DMS 273 (cell line): ENCODE results near the gene SEC22C.

ENCODE experiments used
- DNase-seq: peaks from one replicate; lab custom pipeline; 2025; ENCODE audit not compliant: unreplicated experiment; lab: John Stamatoyannopoulos, UW

Gene SEC22C

DNA sequence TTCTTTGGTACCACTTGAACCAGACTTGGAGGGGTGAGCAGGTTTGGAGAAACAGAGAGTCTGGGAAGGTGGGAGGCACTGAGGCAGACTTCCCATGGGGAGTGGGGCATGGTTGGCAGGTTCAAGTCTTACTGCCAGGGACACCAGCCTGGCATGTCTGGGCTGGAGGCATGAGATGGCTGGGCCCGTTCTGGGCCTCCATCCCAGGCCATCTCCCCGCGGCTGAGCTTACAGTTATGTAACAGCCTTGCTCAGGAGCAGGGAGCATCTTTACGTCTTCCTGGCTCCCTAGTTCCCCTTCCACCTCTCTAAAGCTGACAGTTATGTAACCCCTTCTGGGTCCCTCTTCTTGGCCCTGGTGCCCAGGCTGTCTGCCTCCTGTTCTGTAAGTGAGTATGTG is 66.9 kb downstream of the SEC22C start:
- no peak for DNase-seq

DNA sequence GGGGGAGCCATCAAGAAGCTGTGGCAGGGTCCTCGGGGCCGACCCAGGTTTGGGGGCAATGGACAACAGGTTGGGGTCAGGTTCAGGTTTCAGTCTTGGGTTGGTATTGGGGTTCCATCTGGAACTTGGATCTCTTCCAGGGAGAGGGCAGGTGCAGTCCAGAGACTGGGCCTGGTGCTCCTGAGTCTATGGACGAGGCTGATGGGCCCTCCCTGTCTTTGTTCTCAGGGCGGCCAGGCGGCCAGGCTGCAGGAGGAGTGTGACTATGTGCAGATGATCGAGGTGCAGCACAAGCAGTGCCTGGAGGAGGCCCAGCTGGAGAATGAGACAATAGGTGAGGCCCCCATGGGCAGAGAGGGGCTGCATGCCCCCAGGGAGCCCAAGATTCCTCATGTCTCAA is 68.2 kb downstream of the SEC22C start:
- DNase-seq: no peak

DNA sequence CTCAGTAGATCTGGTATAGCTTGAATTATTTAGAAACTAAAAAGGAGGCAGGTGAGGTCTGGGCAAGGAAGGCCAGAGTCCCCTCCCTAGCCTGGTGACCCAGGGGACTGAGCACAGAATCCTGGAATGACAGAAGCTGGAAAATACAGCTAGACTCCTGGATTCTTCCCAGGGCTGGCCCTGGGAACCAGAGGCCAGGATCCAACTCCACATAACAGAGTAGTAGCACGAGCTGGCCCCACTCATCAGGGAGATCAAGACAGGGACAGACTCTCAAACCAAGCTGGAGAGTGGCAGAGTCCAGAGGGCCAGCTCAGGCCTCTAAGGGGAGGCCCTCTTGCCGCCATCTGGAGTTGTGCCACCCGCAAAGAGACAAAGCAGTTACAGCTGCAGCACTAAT is 68.6 kb downstream of the SEC22C start:
- no peak for DNase-seq

DNA sequence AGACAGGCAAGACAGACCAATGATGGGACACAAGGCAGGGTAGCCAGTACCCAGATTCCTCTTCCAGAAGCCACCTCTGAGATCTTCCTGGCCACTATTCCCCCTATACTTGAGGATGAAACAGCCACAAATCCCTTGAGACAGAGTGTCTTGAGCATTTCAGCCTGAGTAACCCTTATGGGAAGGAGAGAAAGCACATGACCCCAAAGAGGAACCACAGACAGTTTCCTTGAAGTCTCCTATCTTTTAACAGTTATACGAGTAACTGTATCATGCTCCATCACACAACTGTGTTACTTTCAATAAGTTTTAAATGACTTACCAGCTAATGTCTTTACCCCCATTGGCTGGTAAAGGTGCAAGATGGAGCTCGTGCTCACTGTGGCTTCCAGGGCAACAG is 70.0 kb downstream of the SEC22C start:
- DNase-seq: no peak

DNA sequence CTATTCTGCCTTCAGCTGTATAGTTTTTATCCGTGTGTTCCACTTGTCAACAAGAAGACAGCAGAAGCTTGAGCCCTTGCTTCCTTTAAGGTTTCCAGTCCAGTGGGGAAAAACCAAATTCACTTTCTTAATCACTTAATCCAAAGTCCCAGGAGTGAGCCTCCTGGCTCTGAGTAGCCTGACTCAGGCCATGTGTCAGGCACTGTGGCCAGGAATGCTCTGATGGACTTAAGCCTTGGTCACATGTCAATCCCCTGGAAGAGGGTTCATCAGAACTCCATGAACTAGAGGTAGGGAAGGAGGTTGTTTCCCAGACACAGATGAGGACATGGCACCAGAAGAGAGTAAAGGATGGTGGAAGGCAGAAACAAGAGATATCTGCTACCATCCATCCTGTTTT is 70.6 kb downstream of the SEC22C start:
- no peak for DNase-seq

DNA sequence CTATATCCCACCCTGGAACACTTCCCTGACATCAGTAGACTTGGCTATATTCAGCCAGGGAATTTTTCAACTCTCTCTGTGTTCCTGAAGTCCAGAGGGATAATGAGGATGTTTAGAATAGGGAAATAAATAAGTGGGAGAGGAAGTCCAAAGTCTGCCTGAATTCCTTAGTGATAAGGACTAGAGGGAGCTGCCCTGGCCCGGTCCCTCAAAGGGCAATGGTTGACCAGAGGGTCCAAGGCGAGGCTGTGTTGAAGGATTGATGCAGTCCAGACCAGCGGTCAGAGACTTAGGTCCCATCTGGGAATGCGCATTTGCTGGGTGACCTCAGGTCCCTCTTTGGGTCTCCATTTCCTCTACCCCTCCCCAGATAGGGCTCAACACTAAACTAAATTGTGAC is 71.4 kb downstream of the SEC22C start:
- no peak for DNase-seq

DNA sequence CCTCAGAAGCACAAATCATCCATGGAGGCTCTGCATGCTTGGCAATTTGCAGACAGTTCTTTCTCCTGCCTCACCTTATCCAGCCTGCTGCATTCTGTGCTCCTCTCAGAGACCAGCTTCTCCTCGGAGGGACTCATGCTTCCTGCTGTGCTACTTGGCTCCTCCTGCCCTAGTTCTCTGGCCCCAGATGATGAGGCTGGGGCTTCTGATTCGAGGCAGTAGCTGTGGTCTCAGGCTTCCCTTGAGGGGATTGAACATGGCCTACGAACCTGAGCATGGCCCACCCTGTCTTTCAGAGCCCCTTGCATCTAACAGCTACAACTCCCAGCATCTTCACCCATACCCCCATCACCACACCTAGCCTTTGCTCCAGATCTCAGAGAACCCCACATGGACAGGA is 72.7 kb downstream of the SEC22C start:
- no peak for DNase-seq

DNA sequence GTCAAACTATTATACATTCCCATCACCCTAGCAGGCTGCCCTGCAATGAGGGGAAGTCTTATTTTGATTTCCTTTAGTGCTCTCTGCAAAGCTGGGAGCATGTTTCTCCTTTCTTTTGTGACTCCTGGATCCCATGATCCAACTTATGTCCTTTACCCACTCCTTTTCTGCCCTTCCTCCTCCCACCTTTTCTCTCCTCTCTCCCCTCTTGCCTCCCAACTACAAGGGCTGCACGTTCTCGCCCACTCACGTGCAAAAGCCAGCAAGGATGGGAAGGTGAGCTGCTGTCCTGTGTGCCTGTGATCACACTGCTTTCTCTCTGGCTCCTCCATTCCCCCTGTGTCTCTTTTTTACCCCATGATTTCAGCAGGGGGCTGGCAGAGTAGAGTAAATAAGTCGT is 73.2 kb downstream of the SEC22C start:
- DNase-seq: no peak

DNA sequence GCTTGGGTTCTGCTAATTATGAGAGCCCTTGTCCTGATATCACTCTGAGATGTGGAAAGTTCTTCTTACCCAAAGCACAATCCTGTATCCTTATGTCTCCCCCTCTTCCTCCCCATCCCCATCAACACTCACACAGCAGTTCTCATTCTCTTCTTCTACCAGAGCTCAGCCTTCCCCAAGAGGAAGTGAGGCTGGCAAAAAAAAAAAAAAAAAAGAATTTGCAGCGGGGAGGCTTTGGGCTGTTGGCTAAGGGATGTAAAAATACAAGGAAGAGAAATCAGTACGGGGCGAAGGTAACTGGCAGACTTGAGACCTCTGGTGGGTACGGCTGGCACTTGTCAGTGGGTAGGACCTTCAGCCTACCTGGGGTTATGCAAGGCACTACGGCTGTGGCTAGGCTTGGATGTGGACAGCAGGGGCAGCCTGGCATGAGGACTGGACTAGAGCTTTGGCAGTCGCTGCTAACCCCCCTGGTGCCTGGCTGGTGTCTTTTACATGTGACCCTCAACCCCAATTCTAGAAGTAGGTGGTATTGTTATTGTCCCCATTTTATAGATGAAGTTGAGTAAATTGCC is 73.9 kb downstream of the SEC22C start:
- DNase-seq: no peak

DNA sequence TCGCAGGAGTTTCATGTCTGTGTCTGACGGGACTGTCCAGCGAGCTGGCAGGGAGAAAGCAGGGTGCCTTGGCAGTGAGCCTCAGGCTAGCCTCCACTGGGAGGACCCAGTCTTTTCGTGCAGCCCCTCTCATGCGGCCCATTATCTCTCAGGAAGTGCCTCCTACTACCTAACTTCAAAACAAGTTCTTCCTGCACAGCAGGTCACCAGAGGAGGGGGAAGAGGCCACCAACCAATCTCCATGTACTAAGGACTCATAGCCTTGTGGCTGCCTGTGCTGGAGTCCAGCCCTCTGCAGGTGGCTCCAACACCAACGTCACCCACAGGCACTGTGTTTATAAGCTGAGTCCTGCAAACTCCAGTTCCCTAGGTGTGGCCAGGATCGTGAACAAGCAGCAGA is 74.5 kb downstream of the SEC22C start:
- no peak for DNase-seq

DNA sequence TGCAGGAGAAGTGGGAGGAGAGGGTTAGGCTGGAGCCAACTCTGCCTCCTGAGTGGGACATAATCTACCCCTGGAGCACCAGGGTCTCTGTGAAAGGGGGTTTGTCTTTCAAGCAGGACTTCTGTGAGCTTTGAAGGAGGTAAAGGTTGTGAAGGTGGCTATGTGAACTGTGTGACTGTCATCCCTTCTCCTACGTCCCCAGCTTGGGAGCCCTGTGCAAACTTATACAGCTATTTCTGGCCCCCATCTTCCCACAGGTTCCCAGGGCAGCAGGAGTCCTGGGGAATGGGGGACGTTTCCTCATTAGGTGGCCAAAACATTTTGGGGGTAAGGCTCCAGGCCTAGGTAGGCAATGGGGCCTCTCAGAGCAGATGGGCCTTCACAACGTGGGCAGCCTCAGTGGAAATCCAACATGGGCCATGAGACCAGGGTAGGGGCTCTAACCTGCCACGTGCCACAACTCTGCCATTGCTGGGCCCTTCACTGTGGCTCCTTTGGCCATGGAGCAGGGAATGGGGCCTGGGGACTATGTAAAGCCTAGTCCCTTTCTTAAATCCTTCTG is 75.8 kb downstream of the SEC22C start:
- no peak for DNase-seq

DNA sequence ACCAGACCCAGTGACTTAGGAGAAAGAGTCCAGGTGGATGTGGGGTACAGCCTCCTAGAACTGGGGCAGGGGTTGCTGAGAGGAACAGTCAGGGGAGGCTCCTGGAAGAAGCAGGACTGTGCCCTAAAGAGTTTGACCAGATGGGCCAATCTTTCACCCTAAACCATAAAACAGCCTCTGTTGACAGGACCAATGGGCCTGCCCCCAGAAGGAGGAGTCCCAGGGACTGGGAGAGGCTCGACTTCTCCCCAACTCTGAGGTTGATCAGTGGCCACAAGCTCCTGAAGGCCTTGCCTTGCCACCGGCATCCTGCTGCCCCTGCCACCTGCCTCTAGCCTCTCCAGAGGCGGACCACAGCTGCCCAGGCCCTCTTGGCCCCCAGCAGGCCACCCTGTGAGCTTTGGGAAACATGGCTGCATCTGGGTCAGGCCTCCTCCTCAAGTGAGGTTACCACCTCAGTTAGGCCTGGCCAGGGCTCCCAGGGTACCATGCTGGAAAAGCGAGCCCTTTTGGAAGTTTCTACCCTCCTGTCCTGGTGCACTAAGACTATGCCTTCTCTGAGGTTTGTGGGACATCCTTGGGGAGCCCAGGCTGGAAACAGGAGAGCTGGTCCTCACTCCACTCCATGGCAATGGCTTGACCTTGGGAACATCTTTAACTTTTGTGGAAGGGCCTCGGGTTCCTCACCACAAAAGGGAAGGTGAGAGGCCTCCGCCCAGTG is 76.5 kb downstream of the SEC22C start:
- DNase-seq: no peak

DNA sequence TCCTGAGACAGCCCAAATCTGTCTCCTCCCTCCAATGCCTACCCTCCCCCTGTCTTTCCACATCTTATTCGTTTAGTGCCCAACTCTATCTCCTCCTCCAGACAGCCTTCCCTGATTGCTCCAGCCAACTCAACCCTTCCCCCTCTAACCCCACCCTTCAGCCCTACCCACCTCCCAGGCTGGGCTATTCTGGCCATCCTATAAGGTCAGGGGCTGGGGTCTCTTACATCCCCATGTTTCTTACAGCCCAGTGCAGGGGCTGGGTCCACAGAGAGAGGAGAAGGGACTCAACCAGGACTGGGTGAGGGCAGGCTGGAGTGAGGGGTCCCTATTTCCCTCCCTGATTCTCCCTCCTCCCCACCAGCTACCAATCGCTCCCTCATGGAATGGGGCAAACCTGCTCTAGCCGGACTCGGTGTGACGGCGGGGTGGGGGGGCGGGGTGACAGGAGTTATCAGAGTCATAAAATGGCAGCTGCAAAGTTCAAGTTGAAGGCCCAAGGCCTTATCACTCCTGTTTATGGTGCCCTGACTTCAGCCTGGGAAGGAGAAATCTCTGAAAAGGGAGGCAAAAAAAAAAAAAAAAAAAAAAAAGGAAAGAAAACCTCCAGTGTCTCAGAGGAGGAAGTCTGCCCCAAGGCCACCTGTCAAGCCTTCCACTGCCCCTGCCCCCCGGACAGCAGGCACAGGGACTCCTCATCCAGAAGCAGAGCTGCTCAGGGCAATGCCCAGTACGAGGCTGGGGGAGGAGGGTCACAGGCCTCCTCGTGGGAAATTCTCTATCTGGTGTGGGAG is 77.2 kb downstream of the SEC22C start:
- no peak for DNase-seq

DNA sequence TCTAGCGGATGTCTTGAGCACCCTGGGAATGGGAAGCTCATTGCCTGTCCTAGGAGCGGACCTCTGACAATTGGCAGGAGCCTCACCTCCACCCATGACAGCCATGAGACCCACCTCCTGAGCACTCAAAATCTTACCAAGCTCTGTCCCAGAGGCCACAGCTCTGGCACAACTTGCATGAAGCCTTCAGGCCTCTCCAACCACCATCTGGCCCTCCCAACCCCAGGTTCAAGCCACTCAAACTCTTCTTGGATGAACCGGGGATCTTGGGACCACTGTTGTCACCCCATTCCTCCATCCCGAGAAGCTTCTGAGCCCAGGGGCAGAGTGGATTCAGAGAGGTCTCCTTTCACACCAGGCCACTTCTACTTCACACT is 77.8 kb downstream of the SEC22C start:
- DNase-seq: no peak

DNA sequence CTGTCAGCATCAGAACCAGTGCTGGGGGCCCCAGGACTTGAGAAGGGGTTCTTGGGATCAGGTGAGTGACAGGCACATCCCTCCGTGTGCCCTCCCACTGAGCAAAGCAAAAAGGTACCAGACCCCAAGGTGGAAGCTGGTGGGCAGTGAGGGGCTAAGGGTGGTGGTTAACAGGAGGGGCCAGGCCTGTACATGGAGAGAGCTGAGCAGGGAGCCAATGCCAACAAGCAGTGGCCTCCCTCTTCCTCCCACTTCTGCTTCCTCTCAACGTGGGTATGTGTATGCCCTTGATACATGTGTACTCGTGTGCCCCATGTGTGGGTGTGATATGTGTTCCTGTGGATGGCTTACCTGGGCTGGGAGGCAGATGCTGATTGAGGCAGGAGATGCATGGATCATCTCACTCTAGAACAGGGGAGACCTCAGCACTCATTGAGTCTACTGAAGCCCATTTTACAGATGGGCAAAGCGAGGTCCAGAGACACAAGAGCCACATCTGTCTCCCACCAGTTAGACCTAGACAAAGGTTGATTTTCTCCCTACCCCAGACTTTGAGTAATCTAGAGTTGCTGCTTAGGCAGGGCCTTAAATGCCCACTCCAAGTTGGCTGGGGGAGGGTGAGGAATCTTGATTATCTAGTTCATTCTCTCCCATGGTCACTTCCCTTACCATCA is 78.4 kb downstream of the SEC22C start:
- DNase-seq: no peak

DNA sequence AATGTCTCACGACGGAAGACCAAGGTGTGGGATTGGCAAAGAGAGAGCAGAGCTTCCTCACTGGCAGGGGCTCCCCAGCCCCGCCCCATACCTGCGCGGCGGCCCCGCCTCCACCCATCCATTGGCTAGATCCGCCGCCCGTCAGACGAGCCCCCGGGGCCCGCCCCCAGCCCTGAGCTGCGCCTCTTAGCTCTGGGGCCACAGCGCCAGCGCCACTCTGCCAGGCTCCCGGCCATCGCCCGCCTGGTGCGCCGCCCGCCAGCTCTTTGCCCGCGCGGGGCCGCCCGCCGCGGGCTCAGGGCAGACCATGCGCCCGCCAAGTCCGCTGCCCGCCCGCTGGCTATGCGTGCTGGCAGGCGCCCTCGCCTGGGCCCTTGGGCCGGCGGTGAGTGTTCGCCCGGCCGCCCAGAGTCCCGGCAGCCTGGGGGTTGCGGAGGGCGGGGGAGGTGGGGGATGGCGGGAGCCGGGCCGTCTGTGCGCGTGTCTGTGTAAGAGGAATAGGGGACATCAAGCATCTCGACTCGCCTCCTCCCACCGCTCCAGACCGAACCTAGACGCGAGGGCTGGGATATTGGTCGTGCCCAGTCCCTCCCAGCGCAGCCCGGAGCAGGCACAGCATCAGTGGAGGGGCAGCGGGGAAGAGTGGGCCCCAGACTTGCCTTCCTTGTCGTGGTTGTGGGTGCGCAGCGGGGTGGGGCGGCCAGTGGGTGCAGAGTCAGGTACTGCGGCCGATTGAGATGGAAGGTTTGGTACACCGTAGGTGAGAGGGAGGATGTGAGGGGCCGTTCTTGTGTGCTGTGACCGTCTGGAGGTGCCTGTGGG is 79.1 kb downstream of the SEC22C start, which contains the start of gene VIPR1:
VIPR1 (plus strand) TSS at position 215 of the 822 bp plus-strand sequence; CDS start at position 308, 93 bp downstream.
- peak; percentile 79 for DNase-seq

DNA sequence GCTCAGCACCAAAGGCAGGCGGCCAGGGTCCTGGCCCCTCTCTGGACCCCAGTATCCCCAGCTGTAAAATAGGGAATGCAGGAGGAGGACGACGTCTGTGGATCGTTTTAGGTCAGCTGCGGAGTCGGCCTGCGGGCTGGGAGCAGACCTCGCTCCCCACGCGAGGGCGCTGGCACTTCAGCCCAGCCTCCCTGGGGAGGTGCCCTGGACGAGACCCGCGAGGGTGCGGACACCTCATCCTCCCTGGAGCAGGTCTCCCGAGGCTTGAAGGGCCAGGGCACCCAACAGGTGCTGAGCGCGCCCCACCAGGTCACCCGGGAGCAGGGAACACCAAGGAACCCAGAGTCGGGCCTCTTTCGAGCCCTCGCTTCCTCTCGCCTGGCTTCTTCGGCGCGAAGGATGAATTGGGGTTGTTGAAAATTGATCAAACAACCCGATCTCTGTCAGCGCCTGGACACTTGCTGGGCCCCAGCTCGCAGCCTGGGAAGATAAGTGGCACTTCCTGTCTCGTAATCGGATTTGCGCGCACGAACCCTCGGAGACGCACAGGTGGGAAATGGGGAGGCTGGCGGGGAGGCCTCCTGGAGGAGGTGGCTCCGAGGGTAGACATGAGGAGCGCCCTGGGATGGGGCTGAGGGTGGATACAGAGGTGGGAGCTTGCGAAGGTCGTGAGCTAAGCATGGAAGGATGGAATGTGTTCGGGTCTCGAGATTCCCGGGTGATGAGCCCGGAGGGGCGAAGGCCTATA is 79.9 kb downstream of the SEC22C start:
- DNase-seq: peak; percentile 55

DNA sequence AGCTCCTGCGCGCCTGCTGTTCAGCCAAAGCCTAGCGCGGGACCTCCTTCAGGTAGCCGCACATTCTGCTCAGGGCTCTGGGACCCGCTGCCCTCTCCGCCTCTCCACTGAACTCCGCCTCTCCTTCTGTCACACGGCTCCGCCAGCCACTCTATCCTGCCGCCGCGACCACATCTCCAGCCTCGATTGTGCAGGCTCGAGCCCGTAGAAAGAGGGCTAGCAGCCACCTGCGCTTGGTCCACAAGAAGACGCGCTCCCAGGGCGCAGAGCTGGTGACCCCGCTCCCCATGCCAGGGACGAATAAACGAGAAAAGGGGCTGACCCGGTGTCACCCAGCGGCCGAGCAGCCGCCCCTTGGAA is 80.5 kb downstream of the SEC22C start:
- peak; percentile 59 for DNase-seq

DNA sequence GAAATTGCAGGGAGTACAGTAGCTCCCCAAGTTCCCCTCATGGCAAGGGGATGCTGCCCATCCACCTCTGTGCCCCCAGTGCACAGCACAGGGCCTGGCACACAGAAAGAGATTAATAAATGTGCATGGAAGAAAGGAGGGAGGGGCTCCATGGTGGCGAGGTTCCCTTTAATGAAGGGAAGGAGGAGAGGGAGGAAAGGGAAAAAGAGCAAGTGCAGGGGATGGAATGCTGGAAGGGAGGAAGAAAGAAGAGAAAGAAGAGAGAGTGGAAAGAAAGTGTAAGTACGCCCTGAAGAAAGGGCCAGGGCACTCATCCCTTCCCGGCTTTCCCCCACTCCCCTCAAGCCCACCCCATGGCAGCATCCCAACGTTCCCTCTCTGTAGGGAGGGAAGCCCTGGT is 80.9 kb downstream of the SEC22C start:
- DNase-seq: no peak

DNA sequence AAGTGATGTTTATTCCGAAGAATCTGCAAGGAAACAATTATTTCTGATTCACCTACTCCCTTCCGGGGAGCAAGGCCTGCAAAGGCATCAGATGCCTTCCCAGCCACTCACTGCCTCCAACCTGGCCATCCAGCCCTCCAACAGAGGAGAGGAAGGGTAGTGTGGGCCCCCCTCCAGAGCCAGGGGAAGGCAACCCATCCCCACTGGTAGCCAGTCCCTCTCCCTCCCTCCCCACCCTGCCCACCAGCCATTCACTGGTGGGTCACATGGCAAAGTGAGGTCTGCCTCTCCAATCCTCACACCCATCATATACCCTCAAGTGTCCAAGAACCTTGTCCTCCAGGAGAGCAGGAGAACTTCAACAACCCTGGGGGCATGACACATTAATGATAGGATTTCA is 81.7 kb downstream of the SEC22C start:
- DNase-seq: no peak
